ENCODE measurements around the gene SLC4A2.
A peak's percentile ranks its signal among the peaks of the same experiment; 100 is the strongest.
"Not testable (repeated sequence)": the region's sequence is repeated elsewhere in the genome, so short reads cannot be mapped to it uniquely, and the experiment has no call there.

Gene SLC4A2

GRCh38 chr7:151059367-151060112, at the start of gene SLC4A2:
SLC4A2 (plus strand) TSS chr7:151059589; CDS start chr7:151061988, 2,399 bp downstream.
- peak; percentile 54 for DNase-seq

- DNase-seq: no peak
These were observed 49.4 kb upstream of the SLC4A2 start for GRCh38 chr7:151010037-151010306.

GRCh38 chr7:151010307-151011096, 48.9 kb upstream of the SLC4A2 start:
- no peak for DNase-seq

- DNase-seq: no peak
These were observed 48.3 kb upstream of the SLC4A2 start for GRCh38 chr7:151011097-151011409.

GRCh38 chr7:151011616-151012015, 47.8 kb upstream of the SLC4A2 start:
- DNase-seq: not testable (repeated sequence)

- no peak for DNase-seq
These were observed 47.2 kb upstream of the SLC4A2 start for GRCh38 chr7:151012031-151012692.

GRCh38 chr7:151012911-151013347, 46.5 kb upstream of the SLC4A2 start:
- peak; percentile 32 for DNase-seq

- no peak for DNase-seq
These were observed 46.0 kb upstream of the SLC4A2 start for GRCh38 chr7:151013356-151013732.

- DNase-seq: peak; percentile 16
These were observed 45.5 kb upstream of the SLC4A2 start for GRCh38 chr7:151013733-151014497.

GRCh38 chr7:151014950-151015349, 44.4 kb upstream of the SLC4A2 start:
- no peak for DNase-seq

GRCh38 chr7:151015967-151016366, 43.4 kb upstream of the SLC4A2 start:
- no peak for DNase-seq

GRCh38 chr7:151016505-151016904, 42.9 kb upstream of the SLC4A2 start:
- no peak for DNase-seq

GRCh38 chr7:151016942-151017341, 42.4 kb upstream of the SLC4A2 start:
- DNase-seq: no peak

- no peak for DNase-seq
These were observed 41.9 kb upstream of the SLC4A2 start for GRCh38 chr7:151017370-151017952.

GRCh38 chr7:151017953-151018420, 41.4 kb upstream of the SLC4A2 start:
- no peak for DNase-seq

GRCh38 chr7:151018421-151019129, 40.8 kb upstream of the SLC4A2 start:
- no peak for DNase-seq

- no peak for DNase-seq
These were observed 40.3 kb upstream of the SLC4A2 start for GRCh38 chr7:151019130-151019447.

- DNase-seq: no peak
These were observed 39.2 kb upstream of the SLC4A2 start for GRCh38 chr7:151020231-151020630.

- no peak for DNase-seq
These were observed 36.2 kb upstream of the SLC4A2 start for GRCh38 chr7:151023232-151023631.

- no peak for DNase-seq
These were observed 34.8 kb upstream of the SLC4A2 start, which contains the start of gene ATG9B for GRCh38 chr7:151024435-151025056. ATG9B (minus strand) TSS chr7:151024494; CDS start chr7:151024423, 71 bp downstream.

- no peak for DNase-seq
These were observed 33.3 kb upstream of the SLC4A2 start for GRCh38 chr7:151025924-151026671.
